ENCODE data around the gene CTAGE1.

DNA sequence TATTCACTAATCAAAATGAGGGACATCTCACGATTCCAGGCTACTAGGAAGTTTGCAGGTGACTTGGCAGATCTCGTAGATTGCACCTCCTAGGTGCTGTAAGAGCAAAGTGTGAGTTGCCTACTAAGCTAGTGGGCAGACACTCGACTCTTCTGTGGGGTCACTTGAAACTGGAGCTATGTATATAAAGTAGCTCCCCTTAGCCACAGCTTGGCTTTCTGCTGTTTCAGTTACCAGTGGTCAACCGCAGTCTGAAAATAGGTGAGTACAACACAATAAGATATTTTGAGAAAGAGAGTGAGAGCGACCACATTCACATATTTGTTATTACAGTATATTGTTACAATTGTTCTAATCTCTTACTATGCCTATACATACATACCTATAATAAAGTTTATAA, 23.3 kb downstream of the CTAGE1 start:
- TF ChIP-seq CHD4 (IDR thresholded peaks at IDR 0.05; ENCODE audit: borderline replicate concordance) (no peak), POLR2A (IDR thresholded peaks at IDR 0.05; ENCODE audit: low read length) (no peak), RAD21 (conservative IDR thresholded peaks at IDR 0.05 in 1 of 2, IDR thresholded peaks at IDR 0.05 in 1 of 2) (no peak), KDM1A (IDR thresholded peaks at IDR 0.05; ENCODE audit: low read depth) (no peak), CEBPB (IDR thresholded peaks at IDR 0.05) (no peak), SREBF2 (IDR thresholded peaks at IDR 0.05) (no peak)
- TF ChIP-seq, protein P1, sequence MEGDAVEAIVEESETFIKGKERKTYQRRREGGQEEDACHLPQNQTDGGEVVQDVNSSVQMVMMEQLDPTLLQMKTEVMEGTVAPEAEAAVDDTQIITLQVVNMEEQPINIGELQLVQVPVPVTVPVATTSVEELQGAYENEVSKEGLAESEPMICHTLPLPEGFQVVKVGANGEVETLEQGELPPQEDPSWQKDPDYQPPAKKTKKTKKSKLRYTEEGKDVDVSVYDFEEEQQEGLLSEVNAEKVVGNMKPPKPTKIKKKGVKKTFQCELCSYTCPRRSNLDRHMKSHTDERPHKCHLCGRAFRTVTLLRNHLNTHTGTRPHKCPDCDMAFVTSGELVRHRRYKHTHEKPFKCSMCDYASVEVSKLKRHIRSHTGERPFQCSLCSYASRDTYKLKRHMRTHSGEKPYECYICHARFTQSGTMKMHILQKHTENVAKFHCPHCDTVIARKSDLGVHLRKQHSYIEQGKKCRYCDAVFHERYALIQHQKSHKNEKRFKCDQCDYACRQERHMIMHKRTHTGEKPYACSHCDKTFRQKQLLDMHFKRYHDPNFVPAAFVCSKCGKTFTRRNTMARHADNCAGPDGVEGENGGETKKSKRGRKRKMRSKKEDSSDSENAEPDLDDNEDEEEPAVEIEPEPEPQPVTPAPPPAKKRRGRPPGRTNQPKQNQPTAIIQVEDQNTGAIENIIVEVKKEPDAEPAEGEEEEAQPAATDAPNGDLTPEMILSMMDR (IDR thresholded peaks at IDR 0.05), result no peak
- TF ChIP-seq, protein P2, sequence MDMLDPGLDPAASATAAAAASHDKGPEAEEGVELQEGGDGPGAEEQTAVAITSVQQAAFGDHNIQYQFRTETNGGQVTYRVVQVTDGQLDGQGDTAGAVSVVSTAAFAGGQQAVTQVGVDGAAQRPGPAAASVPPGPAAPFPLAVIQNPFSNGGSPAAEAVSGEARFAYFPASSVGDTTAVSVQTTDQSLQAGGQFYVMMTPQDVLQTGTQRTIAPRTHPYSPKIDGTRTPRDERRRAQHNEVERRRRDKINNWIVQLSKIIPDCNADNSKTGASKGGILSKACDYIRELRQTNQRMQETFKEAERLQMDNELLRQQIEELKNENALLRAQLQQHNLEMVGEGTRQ (IDR thresholded peaks at IDR 0.05), result no peak
- TF ChIP-seq, protein P3, sequence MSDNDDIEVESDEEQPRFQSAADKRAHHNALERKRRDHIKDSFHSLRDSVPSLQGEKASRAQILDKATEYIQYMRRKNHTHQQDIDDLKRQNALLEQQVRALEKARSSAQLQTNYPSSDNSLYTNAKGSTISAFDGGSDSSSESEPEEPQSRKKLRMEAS (IDR thresholded peaks at IDR 0.05), result no peak
